Adrenal gland (tissue), 5 donors: Measurements from ENCODE around the gene CNTN1.

Source experiments
- POLR2A ChIP-seq, 2 donors: fragments of 450-650 bp; IDR thresholded peaks; one replicate each; pipeline ENCODE4 v1.6.1; 2017; ENCODE audit warnings: antibody characterized with exemption in 2 of 2, mild to moderate bottlenecking in 2 of 2, moderate library complexity in 1 of 2
- TF ChIP-seq, protein P1 (sequence below), 6 experiments: fragments of 450-650 bp in 4 of 6; fragments of 200-600 bp in 2 of 6; sonication (generic) in 1 of 6; IDR thresholded peaks; 1 replicate in 5 of 6; 2 replicates in 1 of 6; pipeline versions ENCODE4 v1.5.1 to v1.8.0; 2016 to 2021; ENCODE audit warnings: antibody characterized with exemption in 6 of 6, mild to moderate bottlenecking in 2 of 6, moderate library complexity in 1 of 6
- donor health status: DM: no; HTN: no; CAD: no.

- TF ChIP-seq, protein P1, sequence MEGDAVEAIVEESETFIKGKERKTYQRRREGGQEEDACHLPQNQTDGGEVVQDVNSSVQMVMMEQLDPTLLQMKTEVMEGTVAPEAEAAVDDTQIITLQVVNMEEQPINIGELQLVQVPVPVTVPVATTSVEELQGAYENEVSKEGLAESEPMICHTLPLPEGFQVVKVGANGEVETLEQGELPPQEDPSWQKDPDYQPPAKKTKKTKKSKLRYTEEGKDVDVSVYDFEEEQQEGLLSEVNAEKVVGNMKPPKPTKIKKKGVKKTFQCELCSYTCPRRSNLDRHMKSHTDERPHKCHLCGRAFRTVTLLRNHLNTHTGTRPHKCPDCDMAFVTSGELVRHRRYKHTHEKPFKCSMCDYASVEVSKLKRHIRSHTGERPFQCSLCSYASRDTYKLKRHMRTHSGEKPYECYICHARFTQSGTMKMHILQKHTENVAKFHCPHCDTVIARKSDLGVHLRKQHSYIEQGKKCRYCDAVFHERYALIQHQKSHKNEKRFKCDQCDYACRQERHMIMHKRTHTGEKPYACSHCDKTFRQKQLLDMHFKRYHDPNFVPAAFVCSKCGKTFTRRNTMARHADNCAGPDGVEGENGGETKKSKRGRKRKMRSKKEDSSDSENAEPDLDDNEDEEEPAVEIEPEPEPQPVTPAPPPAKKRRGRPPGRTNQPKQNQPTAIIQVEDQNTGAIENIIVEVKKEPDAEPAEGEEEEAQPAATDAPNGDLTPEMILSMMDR (IDR thresholded peaks at IDR 0.05): no peak
- no peak for TF ChIP-seq POLR2A (IDR thresholded peaks at IDR 0.05)
Observed at GRCh38 chr12:40646911-40647310, 45.3 kb upstream of the CNTN1 start.
